H1 (cell line): Measurements from ENCODE around the gene ZNF248. TPM values are rescaled to one million over a fixed set of nuclear protein-coding genes. Genes with fewer than 3 reads are reported as not detected.

ENCODE experiments used
- CTCF ChIA-PET: fragments of 300-600 bp; sonication (Branson Sonifier 250); formaldehyde crosslinking; loops from one replicate; lab custom pipeline; 2021; ENCODE audit not compliant: partially characterized antibody; lab: Charles Lee
- POLR2A ChIA-PET: fragments of 300-600 bp; sonication (Branson Sonifier 250); formaldehyde crosslinking; loops from one replicate; lab custom pipeline; 2021; ENCODE audit warnings: inconsistent platforms; ENCODE audit not compliant: partially characterized antibody; lab: Charles Lee
- DNase-seq, 2 experiments: peaks; one replicate each; pipeline versions ENCODE4 v3.0.0 to v3.0.0-alpha.2; 2010 to 2022; ENCODE audit warnings: low spot score in 2 of 2, low read depth in 1 of 2, mixed read lengths in 1 of 2
- FAIRE-seq: peaks from 2 replicates; lab custom pipeline; 2011; peaks lifted over from hg19 to GRCh38; lab: Jason Lieb, UNC
- H2AFZ ChIP-seq: 2 replicates; pipeline ENCODE4 v1.8.1; 2012; ENCODE audit warnings: low read length, inconsistent platforms
- H2AK5ac ChIP-seq: 2 replicates; pipeline ENCODE4 v1.6.1; 2013; ENCODE audit warnings: low read depth, low read length
- H2BK120ac ChIP-seq: replicated peaks from 2 replicates; pipeline ENCODE3; 2013; ENCODE audit warnings: low read depth, low read length, inconsistent platforms
- H2BK12ac ChIP-seq: 2 replicates; pipeline ENCODE4 v1.6.1; 2013; ENCODE audit warnings: low read depth, low read length
- H2BK15ac ChIP-seq: 2 replicates; pipeline ENCODE4 v1.6.1; 2013; ENCODE audit warnings: low read length
- H2BK20ac ChIP-seq: 2 replicates; pipeline ENCODE4 v1.6.1; 2013; ENCODE audit warnings: low read length
- H2BK5ac ChIP-seq: 2 replicates; pipeline ENCODE4 v1.6.1; 2013; ENCODE audit warnings: low read depth, low read length
- H3K14ac ChIP-seq: 2 replicates; pipeline ENCODE4 v1.6.1; 2013; ENCODE audit warnings: inconsistent platforms; ENCODE audit not compliant: insufficient read length
- H3K18ac ChIP-seq: 2 replicates; pipeline ENCODE4 v1.6.1; 2013; ENCODE audit warnings: low read length; ENCODE audit errors: extremely low read depth
- H3K23ac ChIP-seq: 2 replicates; pipeline ENCODE4 v1.6.1; 2013; ENCODE audit warnings: inconsistent platforms; ENCODE audit not compliant: insufficient read length
- H3K23me2 ChIP-seq: 2 replicates; pipeline ENCODE4 v1.6.1; 2013; ENCODE audit warnings: low read depth, low read length
- H3K27ac ChIP-seq: 2 replicates; pipeline ENCODE4 v1.6.1; 2011; ENCODE audit warnings: low read depth, low read length, inconsistent platforms
- H3K27me3 ChIP-seq, 4 experiments: replicated peaks in 1 of 4; 1 replicate in 1 of 4; 2 replicates in 3 of 4; pipeline versions ENCODE4 v1.6.1 to v1.8.1; 2011 to 2013; ENCODE audit warnings: low read length in 3 of 4, mild to moderate bottlenecking in 3 of 4, inconsistent platforms in 2 of 4, mixed read lengths in 2 of 4, moderate library complexity in 1 of 4; ENCODE audit not compliant: control insufficient read depth in 3 of 4, insufficient read depth in 3 of 4; ENCODE audit errors: extremely low read depth in 1 of 4
- H3K36me3 ChIP-seq, 4 experiments: 2 replicates each; pipeline versions ENCODE4 v1.6.1 to v1.8.1; 2011 to 2013; ENCODE audit warnings: mild to moderate bottlenecking in 4 of 4, low read length in 3 of 4, moderate library complexity in 2 of 4, control low read depth in 1 of 4, inconsistent platforms in 1 of 4; ENCODE audit not compliant: insufficient read depth in 4 of 4, control insufficient read depth in 2 of 4
- H3K4ac ChIP-seq: replicated peaks from 2 replicates; pipeline ENCODE3; 2013; ENCODE audit warnings: low read length, low read depth, mixed read lengths, inconsistent platforms; ENCODE audit not compliant: insufficient read length
- H3K4me1 ChIP-seq, 4 experiments: replicated peaks in 1 of 4; 1 replicate in 1 of 4; 2 replicates in 3 of 4; pipeline versions ENCODE4 v1.6.1 to v1.8.1; 2011 to 2013; ENCODE audit warnings: low read length in 3 of 4, inconsistent platforms in 2 of 4, mixed read lengths in 1 of 4; ENCODE audit not compliant: insufficient read depth in 4 of 4, control insufficient read depth in 3 of 4
- H3K4me2 ChIP-seq, 2 experiments: 2 replicates each; pipeline versions ENCODE4 v1.6.1 to v1.8.1; 2011 to 2013; ENCODE audit warnings: low read depth in 2 of 2, low read length in 2 of 2, control low read depth in 1 of 2, inconsistent platforms in 1 of 2, mild to moderate bottlenecking in 1 of 2; ENCODE audit not compliant: insufficient read depth in 1 of 2
- H3K4me3 ChIP-seq, 4 experiments: fragments of 200-600, 300-600 bp in 1 of 4; sonication (generic), shearing (Covaris generic), sonication (Bioruptor Twin) in 1 of 4; 2 replicates each; pipeline versions ENCODE4 v1.5.1 to v1.8.1; 2011 to 2016; ENCODE audit warnings: low read length in 4 of 4, low read depth in 3 of 4, control low read depth in 2 of 4, inconsistent platforms in 2 of 4, mild to moderate bottlenecking in 2 of 4, mixed read lengths in 1 of 4, moderate library complexity in 1 of 4; ENCODE audit not compliant: insufficient read depth in 2 of 4; ENCODE audit errors: extremely low read depth in 1 of 4
- H3K56ac ChIP-seq: replicated peaks from 2 replicates; pipeline ENCODE3; 2013; ENCODE audit warnings: low read depth, mild to moderate bottlenecking, mixed read lengths, low read length, inconsistent platforms; ENCODE audit not compliant: insufficient read length
- H3K79me1 ChIP-seq: 2 replicates; pipeline ENCODE4 v1.6.1; 2013; ENCODE audit warnings: low read depth, low read length, control low read depth
- H3K79me2 ChIP-seq, 2 experiments: 2 replicates each; pipeline versions ENCODE4 v1.6.1 to v1.8.1; 2012 to 2013; ENCODE audit warnings: low read length in 2 of 2, mild to moderate bottlenecking in 2 of 2, inconsistent platforms in 1 of 2; ENCODE audit not compliant: insufficient read depth in 2 of 2, control insufficient read depth in 1 of 2
- H3K9ac ChIP-seq, 4 experiments: replicated peaks in 1 of 4; 1 replicate in 1 of 4; 2 replicates in 3 of 4; pipeline versions ENCODE4 v1.6.1 to v1.8.1; 2011 to 2013; ENCODE audit warnings: low read depth in 3 of 4, low read length in 3 of 4, control low read depth in 2 of 4, mild to moderate bottlenecking in 2 of 4, moderate library complexity in 2 of 4, inconsistent platforms in 1 of 4; ENCODE audit errors: extremely low read depth in 1 of 4
- H3K9me3 ChIP-seq, 2 experiments: 2 replicates each; pipeline versions ENCODE4 v1.6.1 to v1.8.1; 2012 to 2013; ENCODE audit warnings: mild to moderate bottlenecking in 2 of 2, moderate library complexity in 2 of 2, control low read depth in 1 of 2, inconsistent platforms in 1 of 2, low read depth in 1 of 2, low read length in 1 of 2, mixed read lengths in 1 of 2; ENCODE audit not compliant: insufficient read depth in 2 of 2
- H4K20me1 ChIP-seq, 2 experiments: replicated peaks in 1 of 2; 2 replicates each; pipeline versions ENCODE3 to v1.8.1; 2011 to 2013; ENCODE audit warnings: inconsistent platforms in 2 of 2, low read length in 2 of 2, mild to moderate bottlenecking in 1 of 2; ENCODE audit not compliant: insufficient read depth in 2 of 2, control insufficient read depth in 1 of 2
- H4K5ac ChIP-seq: 2 replicates; pipeline ENCODE4 v1.6.1; 2013; ENCODE audit warnings: low read length, low read depth, mixed read lengths, inconsistent platforms; ENCODE audit not compliant: insufficient read length
- H4K8ac ChIP-seq: 2 replicates; pipeline ENCODE4 v1.8.0; 2013; ENCODE audit warnings: mild to moderate bottlenecking, moderate library complexity, low read length, inconsistent platforms; ENCODE audit not compliant: insufficient read depth; ENCODE audit errors: extremely low read depth
- H4K91ac ChIP-seq: replicated peaks from 2 replicates; pipeline ENCODE3; 2013; ENCODE audit warnings: low read length, mixed read lengths, inconsistent platforms; ENCODE audit not compliant: insufficient read length
- BACH1 ChIP-seq: IDR thresholded peaks from 2 replicates; pipeline ENCODE4 v1.6.1; 2012; ENCODE audit warnings: low read length, improper control_type of control experiment
- MAFK ChIP-seq: IDR thresholded peaks from 2 replicates; pipeline ENCODE4 v1.6.1; 2012; ENCODE audit warnings: low read depth, mild to moderate bottlenecking, improper control_type of control experiment, low read length
- MAX ChIP-seq: IDR thresholded peaks from 2 replicates; pipeline ENCODE4 v1.6.1; 2012; ENCODE audit warnings: inconsistent platforms
- PHF8 ChIP-seq: fragments of 200-600 bp; sonication (generic); conservative IDR thresholded peaks from 2 replicates; pipeline ENCODE4 v1.7.1; 2012; ENCODE audit warnings: low read depth, mild to moderate bottlenecking, inconsistent platforms, low read length, moderate library complexity
- SAP30 ChIP-seq: fragments of 300-600 bp; sonication (generic); IDR thresholded peaks from 2 replicates; pipeline ENCODE4 v1.7.1; 2012; ENCODE audit warnings: low read length, moderate library complexity, mild to moderate bottlenecking, inconsistent platforms; ENCODE audit not compliant: insufficient read depth, insufficient replicate concordance
- SIX5 ChIP-seq: IDR thresholded peaks from 2 replicates; pipeline ENCODE4 v1.6.1; 2011; ENCODE audit warnings: mild to moderate bottlenecking, low read depth, low read length
- WGBS, 2 experiments: shearing (Covaris generic) in 1 of 2; methylation state at CpG; one replicate each; pipeline versions ENCODE4 v1.1.6 to v1.1.7; 2013 to 2015; ENCODE audit warnings: low lambda C conversion rate in 2 of 2, mixed read lengths in 2 of 2, inconsistent platforms in 1 of 2, low coverage in 1 of 2, missing lambda C conversion rate in 1 of 2; ENCODE audit not compliant: insufficient replicate concordance in 2 of 2, insufficient coverage in 1 of 2, insufficient read length in 1 of 2; ENCODE audit errors: extremely low coverage in 1 of 2, missing lambda C conversion rate in 1 of 2; 5-methylcytosine and 5-hydroxymethylcytosine counted together
- polyA plus RNA-seq, 7 experiments: library from polyadenylated mRNA; depleted of rRNA in 3 of 7; stranded (reverse) in 5 of 7; unstranded in 2 of 7; fragments of >200 nt in 5 of 7; fragments of 200-250 nt in 2 of 7; gene quantifications; 1 replicate in 5 of 7; 2 replicates in 1 of 7; 4 replicates in 1 of 7; pipeline versions ENCODE4 v1.2.1 to v1.2.3, GENCODE V29; 2011 to 2013; ENCODE audit warnings: missing spikeins in 2 of 7, mixed read lengths in 2 of 7
- total RNA-seq: library from RNA; stranded (reverse); fragmentation: NEBNext Ultra II Directional; extraction: Animal tissue kit (Norgen Biotek cat#: 25700); gene quantifications from 2 replicates; pipeline ENCODE4 v1.2.1, GENCODE V29; 2021

Gene ZNF248
- total and polyA plus RNA-seq, 2 of the 8 experiments (the other 6 are each of a cell fraction or from before 2014, with no cell fraction given) = 9.1 TPM; not detected in 1

DNA sequence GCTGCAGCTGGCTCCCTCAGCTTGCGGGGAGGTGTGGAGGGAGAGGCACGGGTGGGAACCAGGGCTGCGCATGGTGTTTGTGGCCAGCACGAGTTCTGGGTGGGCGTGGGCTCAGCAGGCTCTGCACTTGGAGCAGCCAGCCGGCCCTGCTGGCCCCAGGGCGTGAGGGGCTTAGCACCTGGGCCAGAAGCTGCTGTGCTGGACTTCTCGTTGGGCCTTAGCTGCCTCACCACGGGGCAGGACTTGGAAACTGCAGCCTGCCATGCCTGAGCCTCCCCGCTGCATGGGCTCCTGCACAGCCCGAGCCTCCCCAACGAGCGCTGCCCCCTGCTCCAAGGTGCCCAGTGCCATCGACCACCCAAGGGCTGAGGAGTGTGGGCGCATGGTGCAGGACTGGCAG, 120.1 kb downstream of the ZNF248 start:
- H2BK5ac ChIP-seq = no peak overlapping the region
- H3K4ac ChIP-seq = no peak overlapping the region
- H2AK5ac ChIP-seq = no peak overlapping the region
- H3K9ac ChIP-seq = no peak overlapping the region
- TF ChIP-seq SAP30 (no peak), BACH1 (no peak), MAFK (no peak), MAX (no peak), SIX5 (no peak), PHF8 (no peak)
- no peak overlapping the region for H3K18ac ChIP-seq
- ChIA-PET CTCF (no interaction called here), POLR2A (no interaction called here)
- peaks cover 60 to 89% of the 10 kb centered on the region in 2 experiments for H3K9me3 ChIP-seq
- no peak overlapping the region for H2BK12ac ChIP-seq
- no peak overlapping the region for H2BK20ac ChIP-seq
- H3K23me2 ChIP-seq = no peaks in the 10 kb centered on the region
- H3K56ac ChIP-seq = no peak overlapping the region
- no peaks in the 10 kb centered on the region for H3K79me2 ChIP-seq
- DNase-seq = no peak
- H3K4me2 ChIP-seq = no peak overlapping the region
- no peak overlapping the region for H4K5ac ChIP-seq
- no peak overlapping the region for H2BK15ac ChIP-seq
- no peak overlapping the region for H4K8ac ChIP-seq
- H3K27ac ChIP-seq = no peak overlapping the region
- no peaks in the 10 kb centered on the region for H3K79me1 ChIP-seq
- H3K4me3 ChIP-seq = no peak overlapping the region
- H3K27me3 ChIP-seq = no peaks in the 10 kb centered on the region
- H2BK120ac ChIP-seq = no peak overlapping the region
- no peaks in the 10 kb centered on the region for H4K20me1 ChIP-seq
- no peaks in the 10 kb centered on the region; a peak in 1 of 8 replicates for H3K36me3 ChIP-seq
- FAIRE-seq = no peak
- no peak overlapping the region for H3K23ac ChIP-seq
- H3K14ac ChIP-seq = no peak overlapping the region
- no peak overlapping the region for H2AFZ ChIP-seq
- H4K91ac ChIP-seq = no peak overlapping the region
- H3K4me1 ChIP-seq = no peaks in the 10 kb centered on the region
- WGBS, 2 experiments = 92% methylated on average over 12 of the region's 15 CpGs; no CpG with 5 or more reads in 1 of the 2 experiments
